ENCODE data around the gene TGFBR3L.

The TGFBR3L gene

DNA sequence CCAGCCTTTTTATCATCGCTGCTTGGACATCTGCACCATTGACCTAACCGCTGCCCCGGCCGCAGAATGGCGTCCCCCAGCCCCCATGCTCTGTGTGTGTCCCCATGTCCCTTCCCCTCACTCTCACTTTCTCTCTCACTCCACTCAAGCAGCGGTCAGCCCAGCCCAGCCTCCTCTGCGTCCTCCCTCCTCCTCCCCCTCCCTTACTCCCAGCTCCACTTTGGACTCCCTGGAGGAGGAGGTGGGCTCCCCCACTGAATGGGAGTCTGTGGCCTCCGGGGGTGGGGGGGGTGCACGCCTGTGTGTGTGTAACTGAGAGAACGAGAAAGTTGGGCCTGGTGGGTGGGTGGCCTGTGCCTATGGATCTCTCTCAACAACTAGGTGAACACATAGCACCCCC is 8.8 kb upstream of the TGFBR3L start:
- TF ChIP-seq ZNF565 (CRISPR knock-in tag; conservative IDR thresholded peaks at IDR 0.05; ENCODE audit: low read depth) = no peak
- no peak for TF ChIP-seq TCF4 (CRISPR knock-in tag; IDR thresholded peaks at IDR 0.05; ENCODE audit: borderline replicate concordance)
- TF ChIP-seq, protein P1, sequence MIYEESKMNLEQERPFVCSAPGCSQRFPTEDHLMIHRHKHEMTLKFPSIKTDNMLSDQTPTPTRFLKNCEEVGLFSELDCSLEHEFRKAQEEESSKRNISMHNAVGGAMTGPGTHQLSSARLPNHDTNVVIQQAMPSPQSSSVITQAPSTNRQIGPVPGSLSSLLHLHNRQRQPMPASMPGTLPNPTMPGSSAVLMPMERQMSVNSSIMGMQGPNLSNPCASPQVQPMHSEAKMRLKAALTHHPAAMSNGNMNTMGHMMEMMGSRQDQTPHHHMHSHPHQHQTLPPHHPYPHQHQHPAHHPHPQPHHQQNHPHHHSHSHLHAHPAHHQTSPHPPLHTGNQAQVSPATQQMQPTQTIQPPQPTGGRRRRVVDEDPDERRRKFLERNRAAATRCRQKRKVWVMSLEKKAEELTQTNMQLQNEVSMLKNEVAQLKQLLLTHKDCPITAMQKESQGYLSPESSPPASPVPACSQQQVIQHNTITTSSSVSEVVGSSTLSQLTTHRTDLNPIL (CRISPR knock-in tag; IDR thresholded peaks at IDR 0.05; ENCODE audit: low read depth) = no peak
- TF ChIP-seq ARNTL (CRISPR knock-in tag; IDR thresholded peaks at IDR 0.05; ENCODE audit: borderline replicate concordance, low read depth) = no peak
- no peak for TF ChIP-seq ESRRG (CRISPR knock-in tag; IDR thresholded peaks at IDR 0.05)
- TF ChIP-seq, protein P2, sequence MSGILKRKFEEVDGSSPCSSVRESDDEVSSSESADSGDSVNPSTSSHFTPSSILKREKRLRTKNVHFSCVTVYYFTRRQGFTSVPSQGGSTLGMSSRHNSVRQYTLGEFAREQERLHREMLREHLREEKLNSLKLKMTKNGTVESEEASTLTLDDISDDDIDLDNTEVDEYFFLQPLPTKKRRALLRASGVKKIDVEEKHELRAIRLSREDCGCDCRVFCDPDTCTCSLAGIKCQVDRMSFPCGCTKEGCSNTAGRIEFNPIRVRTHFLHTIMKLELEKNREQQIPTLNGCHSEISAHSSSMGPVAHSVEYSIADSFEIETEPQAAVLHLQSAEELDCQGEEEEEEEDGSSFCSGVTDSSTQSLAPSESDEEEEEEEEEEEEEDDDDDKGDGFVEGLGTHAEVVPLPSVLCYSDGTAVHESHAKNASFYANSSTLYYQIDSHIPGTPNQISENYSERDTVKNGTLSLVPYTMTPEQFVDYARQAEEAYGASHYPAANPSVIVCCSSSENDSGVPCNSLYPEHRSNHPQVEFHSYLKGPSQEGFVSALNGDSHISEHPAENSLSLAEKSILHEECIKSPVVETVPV (CRISPR knock-in tag; IDR thresholded peaks at IDR 0.05) = no peak
- TF ChIP-seq ISL1 (CRISPR knock-in tag; IDR thresholded peaks at IDR 0.05) = no peak
- TF ChIP-seq GLIS3 (CRISPR knock-in tag; IDR thresholded peaks at IDR 0.05) = no peak
- TF ChIP-seq BACH2 (CRISPR knock-in tag; IDR thresholded peaks at IDR 0.05; ENCODE audit: borderline replicate concordance) = no peak
- TF ChIP-seq CSDC2 (CRISPR knock-in tag; IDR thresholded peaks at IDR 0.05) = no peak
- TF ChIP-seq, protein P3, sequence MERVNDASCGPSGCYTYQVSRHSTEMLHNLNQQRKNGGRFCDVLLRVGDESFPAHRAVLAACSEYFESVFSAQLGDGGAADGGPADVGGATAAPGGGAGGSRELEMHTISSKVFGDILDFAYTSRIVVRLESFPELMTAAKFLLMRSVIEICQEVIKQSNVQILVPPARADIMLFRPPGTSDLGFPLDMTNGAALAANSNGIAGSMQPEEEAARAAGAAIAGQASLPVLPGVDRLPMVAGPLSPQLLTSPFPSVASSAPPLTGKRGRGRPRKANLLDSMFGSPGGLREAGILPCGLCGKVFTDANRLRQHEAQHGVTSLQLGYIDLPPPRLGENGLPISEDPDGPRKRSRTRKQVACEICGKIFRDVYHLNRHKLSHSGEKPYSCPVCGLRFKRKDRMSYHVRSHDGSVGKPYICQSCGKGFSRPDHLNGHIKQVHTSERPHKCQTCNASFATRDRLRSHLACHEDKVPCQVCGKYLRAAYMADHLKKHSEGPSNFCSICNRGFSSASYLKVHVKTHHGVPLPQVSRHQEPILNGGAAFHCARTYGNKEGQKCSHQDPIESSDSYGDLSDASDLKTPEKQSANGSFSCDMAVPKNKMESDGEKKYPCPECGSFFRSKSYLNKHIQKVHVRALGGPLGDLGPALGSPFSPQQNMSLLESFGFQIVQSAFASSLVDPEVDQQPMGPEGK (CRISPR knock-in tag; IDR thresholded peaks at IDR 0.05; ENCODE audit: borderline replicate concordance) = no peak
- no peak for TF ChIP-seq SNAI2 (CRISPR knock-in tag; IDR thresholded peaks at IDR 0.05)
- TF ChIP-seq, protein P4, sequence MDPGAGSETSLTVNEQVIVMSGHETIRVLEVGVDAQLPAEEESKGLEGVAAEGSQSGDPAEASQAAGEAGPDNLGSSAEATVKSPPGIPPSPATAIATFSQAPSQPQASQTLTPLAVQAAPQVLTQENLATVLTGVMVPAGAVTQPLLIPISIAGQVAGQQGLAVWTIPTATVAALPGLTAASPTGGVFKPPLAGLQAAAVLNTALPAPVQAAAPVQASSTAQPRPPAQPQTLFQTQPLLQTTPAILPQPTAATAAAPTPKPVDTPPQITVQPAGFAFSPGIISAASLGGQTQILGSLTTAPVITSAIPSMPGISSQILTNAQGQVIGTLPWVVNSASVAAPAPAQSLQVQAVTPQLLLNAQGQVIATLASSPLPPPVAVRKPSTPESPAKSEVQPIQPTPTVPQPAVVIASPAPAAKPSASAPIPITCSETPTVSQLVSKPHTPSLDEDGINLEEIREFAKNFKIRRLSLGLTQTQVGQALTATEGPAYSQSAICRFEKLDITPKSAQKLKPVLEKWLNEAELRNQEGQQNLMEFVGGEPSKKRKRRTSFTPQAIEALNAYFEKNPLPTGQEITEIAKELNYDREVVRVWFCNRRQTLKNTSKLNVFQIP (CRISPR knock-in tag; IDR thresholded peaks at IDR 0.05; ENCODE audit: borderline replicate concordance, low read depth) = no peak
- no peak for TF ChIP-seq PPARA (CRISPR knock-in tag; IDR thresholded peaks at IDR 0.05; ENCODE audit: borderline replicate concordance)
- no peak for TF ChIP-seq ZFP30 (CRISPR knock-in tag; IDR thresholded peaks at IDR 0.05)
- ATAC-seq = no peak

DNA sequence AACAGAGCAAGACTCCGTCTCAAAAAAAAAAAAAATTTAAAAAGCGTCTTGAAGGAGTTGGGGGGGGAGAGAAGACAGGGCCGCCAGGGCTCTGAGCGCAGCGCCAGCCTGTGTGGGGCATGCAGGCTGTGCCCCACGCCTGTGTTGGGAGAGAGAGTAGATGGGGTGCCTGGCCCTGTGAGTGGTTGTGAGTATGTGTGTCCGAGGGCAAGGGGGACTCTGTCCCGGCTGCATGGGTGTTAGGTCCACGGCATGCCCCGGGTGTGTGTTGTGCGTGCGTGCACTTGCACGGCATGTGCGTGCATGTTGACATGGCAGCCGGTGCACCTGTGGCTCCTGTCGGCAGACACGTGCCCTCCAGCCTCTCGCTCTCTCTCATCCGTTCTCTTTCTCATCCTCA is 7.5 kb upstream of the TGFBR3L start:
- ATAC-seq = no peak
- TF ChIP-seq, protein P2 (CRISPR knock-in tag; IDR thresholded peaks at IDR 0.05) = no peak
- no peak for TF ChIP-seq ZFP3 (CRISPR knock-in tag; IDR thresholded peaks at IDR 0.05)

DNA sequence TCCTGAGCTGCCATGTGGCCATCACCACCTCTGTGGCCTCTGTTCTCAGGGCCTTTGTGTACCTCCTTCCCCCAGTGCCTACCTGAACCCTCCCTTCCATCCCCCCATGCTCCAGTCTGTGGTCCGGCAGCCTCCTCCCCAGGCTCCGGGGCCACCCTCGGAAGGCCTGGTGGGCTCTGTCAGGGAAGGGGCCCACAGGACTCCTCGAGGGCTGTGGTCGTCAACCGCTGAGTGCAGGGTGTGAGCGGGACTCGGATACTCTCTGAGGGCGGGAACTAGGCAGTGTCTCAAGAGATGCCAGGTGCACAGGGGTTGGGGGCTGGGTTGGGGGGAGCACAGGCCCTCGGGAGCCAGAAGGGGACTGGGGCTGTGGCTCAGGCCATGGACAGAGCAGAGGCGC is 7.1 kb upstream of the TGFBR3L start:
- TF ChIP-seq, protein P4 (CRISPR knock-in tag; IDR thresholded peaks at IDR 0.05; ENCODE audit: borderline replicate concordance, low read depth) = no peak
- TF ChIP-seq ZFP30 (CRISPR knock-in tag; IDR thresholded peaks at IDR 0.05) = no peak
- no peak for TF ChIP-seq GLIS3 (CRISPR knock-in tag; IDR thresholded peaks at IDR 0.05)
- TF ChIP-seq, protein P2 (CRISPR knock-in tag; IDR thresholded peaks at IDR 0.05) = no peak
- no peak for TF ChIP-seq TCF4 (CRISPR knock-in tag; IDR thresholded peaks at IDR 0.05; ENCODE audit: borderline replicate concordance)
- TF ChIP-seq, protein P1 (CRISPR knock-in tag; IDR thresholded peaks at IDR 0.05; ENCODE audit: low read depth) = no peak
- TF ChIP-seq ESRRG (CRISPR knock-in tag; IDR thresholded peaks at IDR 0.05) = no peak
- no peak for TF ChIP-seq BACH2 (CRISPR knock-in tag; IDR thresholded peaks at IDR 0.05; ENCODE audit: borderline replicate concordance)
- TF ChIP-seq, protein P3 (CRISPR knock-in tag; IDR thresholded peaks at IDR 0.05; ENCODE audit: borderline replicate concordance) = no peak
- no peak for TF ChIP-seq PPARA (CRISPR knock-in tag; IDR thresholded peaks at IDR 0.05; ENCODE audit: borderline replicate concordance)
- no peak for TF ChIP-seq ZNF8 (CRISPR knock-in tag; IDR thresholded peaks at IDR 0.05)
- no peak for TF ChIP-seq ZC3H10 (CRISPR knock-in tag; IDR thresholded peaks at IDR 0.05)
- TF ChIP-seq ZFP3 (CRISPR knock-in tag; IDR thresholded peaks at IDR 0.05) = no peak
- no peak for TF ChIP-seq ZNF70 (CRISPR knock-in tag; IDR thresholded peaks at IDR 0.05)
- no peak for ATAC-seq

All from SK-N-SH treated with all-trans-retinoic acid at 6 μM for 48 hours (cell line).